ENCODE results near the gene DVL1.
A peak's percentile ranks its signal among the peaks of the same experiment; 100 is the strongest.
"Not testable (repeated sequence)": the region's sequence is repeated elsewhere in the genome, so short reads cannot be mapped to it uniquely, and the experiment has no call there.

DVL1 gene

DNA sequence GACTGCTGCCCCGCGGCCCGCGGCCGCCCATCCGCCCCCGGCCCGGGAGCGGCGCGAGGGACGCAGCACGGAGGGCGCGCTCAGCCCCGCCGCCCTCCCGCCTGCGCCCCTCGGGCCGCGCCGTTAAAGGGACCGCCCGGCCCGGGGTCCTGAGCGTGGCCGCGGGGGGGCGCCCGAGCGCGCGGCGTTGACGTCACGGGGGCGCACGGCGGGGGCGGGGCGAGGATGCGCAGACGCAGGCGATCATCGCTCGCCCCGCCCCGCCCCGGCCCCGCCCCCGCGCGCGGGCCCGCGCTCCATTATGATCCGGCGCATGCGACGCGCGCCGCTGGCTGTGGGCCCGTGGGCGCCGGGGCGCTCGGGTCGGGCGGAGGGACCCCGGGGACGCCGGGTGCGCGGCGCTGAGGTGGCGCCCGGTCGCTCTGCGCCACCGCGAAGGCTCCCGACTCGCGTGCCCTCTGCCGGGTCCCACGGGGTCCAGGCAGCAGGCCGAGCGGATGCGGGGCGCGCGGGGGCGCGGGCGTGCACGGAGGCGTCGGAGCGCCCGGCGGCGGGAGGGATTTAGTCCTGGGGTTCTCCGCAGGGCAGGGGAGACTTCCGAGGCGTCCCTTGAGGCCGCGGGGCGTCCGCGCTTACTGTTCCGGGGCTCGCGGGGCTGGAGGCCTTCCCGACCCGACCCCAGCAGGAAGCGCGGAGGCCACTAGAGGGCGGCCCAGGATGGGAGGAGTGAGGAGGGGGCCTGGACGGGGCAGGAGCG lies at the start of gene DVL1:
Gene DVL1, minus strand, starts transcription at position 163 of the 757 bp plus-strand sequence. CDS start 353 bp downstream, outside the sequence.
- peak; percentile 78 for DNase-seq
- Mint-ChIP-seq H3K4me3 (peak within 1 kb of the TSS; percentile 75), H3K27ac (peak within 1 kb of the TSS; percentile 28), H3K36me3 (no peaks in the 10 kb centered on the region), H3K4me1 (peaks cover 32% of the 10 kb centered on the region), H3K27me3 (peaks cover 32% of the 10 kb centered on the region), H3K9me3 (no peaks in the 10 kb centered on the region)
- CTCF ChIA-PET, result interaction anchor here (1.7 kb wide), 1 partner anchor 22 kb away, joined by 5 read pairs; no protein-coding TSS in a partner anchor

DNA sequence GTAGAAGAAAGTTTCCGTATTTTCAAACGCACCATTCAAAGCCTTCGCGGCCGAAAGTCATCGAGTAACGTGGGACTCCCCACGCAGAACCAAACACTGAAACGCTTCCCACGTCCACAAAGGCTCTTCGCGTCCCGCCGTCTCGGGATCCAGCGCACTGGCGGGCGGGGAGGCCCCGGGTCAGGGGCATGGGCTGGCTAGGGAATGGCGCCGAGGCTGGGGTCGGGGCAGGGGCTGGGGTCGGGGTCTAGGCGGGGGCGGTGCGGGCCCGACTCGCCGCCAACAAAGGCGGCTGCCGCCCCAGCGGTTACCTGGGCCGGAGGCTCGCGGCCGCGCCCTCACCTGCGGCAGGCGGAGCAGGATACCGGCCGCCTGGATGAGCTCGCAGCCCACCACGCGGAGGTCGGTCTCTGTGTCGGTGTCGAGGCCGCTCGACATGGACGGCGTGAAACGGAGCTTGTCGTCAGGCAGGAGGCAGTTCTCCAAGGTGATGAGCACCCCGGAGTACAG lies 49.5 kb upstream of the DVL1 start:
- peak overlapping the region; percentile 87 for H3K27ac Mint-ChIP-seq
- H3K27me3 Mint-ChIP-seq, result no peaks in the 10 kb centered on the region
- H3K4me3 Mint-ChIP-seq, result peak overlapping the region; percentile 89
- CTCF ChIA-PET, result interaction anchor here (1.0 to 3.8 kb wide), 5 partner anchors 9 to 106 kb away, joined by 3 to 14 read pairs (median 4); no protein-coding TSS in a partner anchor
- H3K36me3 Mint-ChIP-seq, result peaks cover 51% of the 10 kb centered on the region
- no peaks in the 10 kb centered on the region for H3K9me3 Mint-ChIP-seq
- H3K4me1 Mint-ChIP-seq, result peaks cover 53% of the 10 kb centered on the region
- no peak for DNase-seq

DNA sequence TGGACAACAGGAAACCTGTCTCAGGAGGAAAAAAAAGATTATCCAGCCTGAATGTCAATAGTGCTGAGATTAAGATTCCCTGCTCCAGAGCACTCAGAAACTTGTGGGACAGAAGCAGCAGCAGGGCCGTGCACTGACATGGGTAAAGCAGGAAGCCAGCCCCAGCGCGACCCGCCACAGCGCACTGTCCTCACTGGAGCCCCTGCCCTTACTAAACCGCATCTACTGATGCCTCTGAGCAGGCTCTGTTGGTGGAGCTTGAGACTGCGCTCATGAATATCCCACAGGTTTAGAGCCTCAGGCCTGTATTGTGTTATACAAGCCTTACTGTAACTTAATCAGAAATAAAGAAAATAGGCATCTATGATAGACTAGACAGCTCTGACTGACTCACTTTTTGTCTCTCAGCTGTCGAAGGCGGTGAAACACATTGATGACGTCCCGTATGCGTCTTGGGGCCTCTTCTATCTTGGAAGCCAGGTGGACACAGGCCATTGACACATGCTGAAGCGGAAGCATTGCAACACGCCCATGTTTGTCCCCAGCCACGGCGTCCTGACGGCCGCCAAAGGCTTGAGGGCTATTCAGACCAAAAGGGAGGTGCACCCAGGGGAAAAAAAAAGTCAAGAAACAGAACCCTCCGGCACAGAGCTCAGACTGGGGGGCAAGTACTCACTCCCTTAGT lies 48.8 kb upstream of the DVL1 start:
- peak overlapping the region; percentile 89 for H3K4me3 Mint-ChIP-seq
- H3K27me3 Mint-ChIP-seq, result no peaks in the 10 kb centered on the region
- CTCF ChIA-PET, result interaction anchor here (1.1 to 3.8 kb wide), 2 partner anchors 8 to 43 kb away, joined by 3 to 14 read pairs; no protein-coding TSS in a partner anchor
- H3K27ac Mint-ChIP-seq, result peak overlapping the region; percentile 87
- H3K4me1 Mint-ChIP-seq, result peaks cover 49% of the 10 kb centered on the region
- H3K36me3 Mint-ChIP-seq, result peaks cover 53% of the 10 kb centered on the region
- H3K9me3 Mint-ChIP-seq, result no peaks in the 10 kb centered on the region
- DNase-seq, result no peak

DNA sequence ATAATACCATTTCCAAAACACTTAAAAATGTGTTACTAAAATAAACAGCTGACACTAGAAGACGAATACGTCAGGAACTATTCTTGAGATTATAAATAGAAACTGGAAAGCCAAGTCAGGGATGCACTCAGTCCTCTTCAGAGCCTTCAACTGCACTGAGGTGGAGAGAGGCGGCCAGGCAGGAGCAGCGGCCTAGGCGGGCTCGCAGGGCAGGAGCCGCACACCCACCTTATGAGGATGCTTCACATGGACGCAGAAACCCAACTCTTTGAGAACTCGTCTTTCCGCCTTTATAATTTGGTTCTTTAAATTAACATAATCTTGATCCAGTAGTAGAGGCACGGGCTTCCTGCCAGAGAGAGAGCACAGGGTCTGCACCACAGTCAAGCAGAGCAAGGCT lies 45.9 kb upstream of the DVL1 start:
- DNase-seq, result no peak
- H3K4me3 Mint-ChIP-seq, result no peak overlapping the region
- H3K9me3 Mint-ChIP-seq, result no peaks in the 10 kb centered on the region
- H3K4me1 Mint-ChIP-seq, result peaks cover 30% of the 10 kb centered on the region
- H3K36me3 Mint-ChIP-seq, result peaks cover 62% of the 10 kb centered on the region
- CTCF ChIA-PET, result no interaction called here
- H3K27me3 Mint-ChIP-seq, result no peaks in the 10 kb centered on the region
- no peak overlapping the region for H3K27ac Mint-ChIP-seq

DNA sequence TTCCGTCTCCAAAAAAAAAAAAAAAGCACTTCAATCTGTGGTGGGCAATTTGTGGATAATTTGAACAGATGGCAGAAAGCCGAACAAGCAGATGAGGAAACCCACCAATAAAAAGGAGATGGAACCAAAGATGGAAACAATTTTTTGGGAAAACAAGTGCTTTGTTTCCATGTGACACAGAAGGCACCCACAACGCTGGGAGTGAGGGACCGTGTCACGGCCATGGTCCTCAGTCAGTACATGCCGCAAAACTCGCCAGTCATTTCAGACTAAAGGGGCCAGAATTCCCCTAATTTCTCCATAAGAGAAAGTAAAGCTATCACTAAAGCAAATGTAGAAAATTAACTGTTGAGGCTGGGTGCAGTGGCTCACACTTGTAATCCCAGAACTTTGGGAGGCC lies 44.9 kb upstream of the DVL1 start:
- no peak for DNase-seq
- H3K36me3 Mint-ChIP-seq, result peaks cover 68% of the 10 kb centered on the region
- peaks cover 24% of the 10 kb centered on the region for H3K4me1 Mint-ChIP-seq
- CTCF ChIA-PET, result no interaction called here
- H3K27ac Mint-ChIP-seq, result no peak overlapping the region
- no peak overlapping the region for H3K4me3 Mint-ChIP-seq
- no peaks in the 10 kb centered on the region for H3K9me3 Mint-ChIP-seq
- H3K27me3 Mint-ChIP-seq, result no peaks in the 10 kb centered on the region

DNA sequence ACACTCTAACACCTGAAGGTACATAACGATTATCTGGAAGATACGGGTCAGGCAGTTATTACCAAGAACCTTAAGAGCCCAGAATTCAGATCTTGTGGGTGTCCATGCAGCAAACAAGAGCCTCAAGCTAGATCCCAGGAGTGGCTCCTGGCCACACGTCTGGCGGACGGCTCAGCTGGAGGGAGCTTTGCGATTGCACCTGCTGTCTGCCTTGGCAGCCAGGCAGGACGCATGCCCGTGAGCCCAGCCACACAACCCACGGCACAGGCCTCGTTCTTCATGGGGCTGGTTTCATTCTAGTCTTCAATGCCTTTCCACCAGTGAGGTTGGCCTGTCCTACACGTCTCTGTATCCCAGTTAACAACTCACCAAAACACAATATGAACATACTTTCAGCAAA lies 44.2 kb upstream of the DVL1 start:
- no peak for DNase-seq
- H3K4me3 Mint-ChIP-seq, result no peak overlapping the region
- H3K4me1 Mint-ChIP-seq, result peaks cover 23% of the 10 kb centered on the region
- no peaks in the 10 kb centered on the region for H3K27me3 Mint-ChIP-seq
- no peak overlapping the region for H3K27ac Mint-ChIP-seq
- no peaks in the 10 kb centered on the region for H3K9me3 Mint-ChIP-seq
- H3K36me3 Mint-ChIP-seq, result peaks cover 73% of the 10 kb centered on the region
- CTCF ChIA-PET, result no interaction called here

DNA sequence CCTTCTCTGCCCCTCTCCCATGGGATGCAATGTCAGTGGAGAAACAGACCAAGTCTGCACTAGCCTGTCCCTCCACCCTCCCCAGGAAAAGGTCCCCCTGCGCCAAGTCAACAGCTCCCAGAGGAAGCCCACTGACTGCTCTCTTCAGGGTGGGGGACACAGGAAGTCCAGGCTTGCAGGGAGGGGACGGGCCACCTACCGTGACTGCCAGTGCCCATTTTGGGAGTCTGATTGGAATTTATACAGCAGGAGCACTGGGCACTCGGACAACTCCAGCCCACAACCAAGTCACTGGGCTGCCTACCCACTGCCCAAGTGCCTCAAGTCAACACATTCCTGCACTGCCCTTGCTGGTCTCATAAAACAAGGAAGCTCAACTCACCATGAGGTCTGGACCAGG lies 43.8 kb upstream of the DVL1 start:
- Mint-ChIP-seq H3K4me3 (no peak overlapping the region), H3K4me1 (peaks cover 19% of the 10 kb centered on the region), H3K9me3 (no peaks in the 10 kb centered on the region), H3K27me3 (no peaks in the 10 kb centered on the region), H3K27ac (peak overlapping the region; percentile 55), H3K36me3 (peaks cover 73% of the 10 kb centered on the region)
- DNase-seq, result no peak
- CTCF ChIA-PET, result no interaction called here

DNA sequence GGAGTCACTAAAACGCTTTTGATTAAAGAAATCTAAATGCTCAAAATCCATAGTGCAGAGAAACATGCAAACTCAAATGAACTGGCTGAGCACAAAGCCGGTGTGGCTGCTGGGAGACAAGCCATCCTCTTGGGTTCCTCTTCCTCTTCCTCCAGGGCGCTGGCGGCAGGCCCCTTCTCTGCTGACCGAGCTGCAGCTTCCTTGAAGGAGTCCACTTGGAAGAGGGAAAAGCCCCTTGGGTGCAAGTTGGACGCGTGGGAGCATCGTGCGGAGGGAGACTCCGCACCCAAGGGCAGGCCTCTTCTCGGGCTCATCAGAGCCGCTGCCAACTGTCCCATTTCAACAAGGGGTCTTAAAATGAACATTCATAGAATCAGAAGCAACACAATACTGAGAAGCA lies 42.0 kb upstream of the DVL1 start:
- Mint-ChIP-seq H3K4me1 (peaks cover 10% of the 10 kb centered on the region), H3K36me3 (peaks cover 79% of the 10 kb centered on the region), H3K27me3 (no peaks in the 10 kb centered on the region), H3K27ac (no peak overlapping the region), H3K4me3 (no peak overlapping the region), H3K9me3 (no peaks in the 10 kb centered on the region)
- DNase-seq, result no peak
- CTCF ChIA-PET, result interaction anchor here (1.1 to 3.7 kb wide), 2 partner anchors 8 to 12 kb away, joined by 3 to 14 read pairs; partner anchors contain the start of gene CCNL2

DNA sequence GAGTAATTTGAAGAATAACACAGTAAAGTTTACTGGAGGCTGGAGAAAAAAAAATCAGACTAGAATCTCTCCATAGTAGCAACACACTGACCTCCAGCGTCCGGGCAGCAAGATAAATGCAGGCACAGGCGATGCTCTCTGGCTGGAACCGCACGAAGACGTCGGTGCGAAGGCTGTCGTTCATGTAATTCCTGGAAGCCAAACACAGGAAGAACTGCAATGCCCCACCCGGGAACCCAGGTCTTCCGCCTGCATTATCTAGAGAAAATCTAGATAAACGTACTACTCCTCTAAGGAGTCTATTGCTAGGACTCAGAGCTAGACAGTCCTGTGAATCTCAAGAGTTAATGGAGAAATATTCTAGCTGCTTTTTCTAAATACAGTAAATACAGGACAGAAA lies 41.5 kb upstream of the DVL1 start:
- CTCF ChIA-PET, result interaction anchor here (3.7 kb wide), 1 partner anchor 9 kb away, joined by 14 read pairs; the partner anchor contains the start of gene CCNL2

DNA sequence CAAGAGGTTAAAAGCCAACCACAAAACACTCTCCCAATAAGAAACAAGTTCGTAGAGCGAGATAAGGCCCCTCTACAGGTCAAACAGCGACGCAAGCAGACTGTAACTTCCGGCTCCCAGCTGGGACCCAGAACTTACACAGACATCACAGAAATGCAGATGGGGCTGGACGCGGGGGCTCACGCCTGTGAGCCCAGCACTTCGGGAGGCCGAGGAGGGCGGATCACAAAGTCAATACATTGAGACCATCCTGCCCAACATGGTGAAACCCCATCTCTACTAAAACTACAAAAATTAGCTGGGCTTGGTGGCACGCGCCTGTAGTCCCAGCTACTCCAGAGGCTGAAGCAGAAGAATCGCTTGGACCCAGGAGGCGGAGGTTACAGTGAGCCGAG lies 38.9 kb upstream of the DVL1 start:
- no peaks in the 10 kb centered on the region for H3K9me3 Mint-ChIP-seq
- no peak for DNase-seq
- H3K27ac Mint-ChIP-seq, result no peak overlapping the region
- CTCF ChIA-PET, result interaction anchor here (0.7 to 3.7 kb wide), 3 partner anchors 11 to 14 kb away, joined by 4 to 14 read pairs (median 5); partner anchors contain the start of gene CCNL2
- peaks cover 61% of the 10 kb centered on the region for H3K36me3 Mint-ChIP-seq
- peaks cover 4% of the 10 kb centered on the region for H3K4me1 Mint-ChIP-seq
- H3K4me3 Mint-ChIP-seq, result no peak overlapping the region
- no peaks in the 10 kb centered on the region for H3K27me3 Mint-ChIP-seq

More for the DNA sequence above, 41.5 kb upstream of the DVL1 start:
- H3K27me3 Mint-ChIP-seq, result no peaks in the 10 kb centered on the region
- no peaks in the 10 kb centered on the region for H3K9me3 Mint-ChIP-seq
- H3K27ac Mint-ChIP-seq, result no peak overlapping the region
- peaks cover 83% of the 10 kb centered on the region for H3K36me3 Mint-ChIP-seq
- DNase-seq, result no peak
- H3K4me1 Mint-ChIP-seq, result peaks cover 9% of the 10 kb centered on the region
- H3K4me3 Mint-ChIP-seq, result no peak overlapping the region

DNA sequence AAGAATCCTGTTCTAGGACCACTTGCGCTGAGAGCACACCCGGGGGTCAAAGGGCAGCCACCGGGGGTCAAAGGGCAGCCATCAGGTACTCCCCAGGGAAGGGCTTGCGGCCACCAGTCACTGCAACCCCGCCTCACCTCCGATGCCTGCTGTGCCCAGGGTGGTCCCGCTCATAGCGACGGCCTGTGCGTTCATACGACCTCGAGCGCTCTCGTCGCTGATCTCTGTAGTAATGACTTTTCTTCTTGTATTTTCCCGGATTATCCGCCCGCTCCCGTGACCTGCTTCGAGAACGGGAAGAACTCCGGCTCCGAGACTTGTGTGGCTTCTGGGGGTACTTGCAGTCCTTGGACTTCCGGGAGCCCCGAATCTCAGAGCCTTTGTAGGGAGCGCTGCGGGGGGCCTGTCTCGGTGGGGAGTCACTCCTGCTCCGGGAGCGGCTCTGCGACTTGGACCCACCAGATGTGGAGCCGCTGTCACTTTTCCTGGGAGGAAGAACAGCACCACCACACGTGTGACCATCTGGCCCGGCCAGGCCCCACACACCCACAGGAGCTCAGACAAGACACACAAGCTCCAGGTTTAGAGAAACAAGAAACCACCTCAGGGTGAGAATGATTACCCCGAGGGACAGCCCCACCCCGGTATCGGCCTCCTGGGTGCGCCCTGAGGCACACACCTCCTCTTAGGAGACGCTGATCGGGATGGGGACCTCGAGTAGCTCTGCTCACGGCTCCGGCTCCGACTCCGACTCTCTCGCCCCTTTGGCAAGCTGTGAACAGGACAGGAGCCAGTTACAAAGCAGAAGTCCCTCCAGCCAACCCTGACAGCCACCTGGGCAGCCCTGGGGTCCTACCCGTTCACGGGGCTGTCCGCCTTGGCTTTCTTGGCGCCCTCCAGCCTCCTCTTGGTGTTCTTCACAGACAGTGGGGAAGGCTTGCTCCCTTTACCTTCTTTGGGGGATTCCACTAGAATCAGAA lies 38.2 kb upstream of the DVL1 start:
- H3K4me1 Mint-ChIP-seq, result peaks cover 4% of the 10 kb centered on the region

DNA sequence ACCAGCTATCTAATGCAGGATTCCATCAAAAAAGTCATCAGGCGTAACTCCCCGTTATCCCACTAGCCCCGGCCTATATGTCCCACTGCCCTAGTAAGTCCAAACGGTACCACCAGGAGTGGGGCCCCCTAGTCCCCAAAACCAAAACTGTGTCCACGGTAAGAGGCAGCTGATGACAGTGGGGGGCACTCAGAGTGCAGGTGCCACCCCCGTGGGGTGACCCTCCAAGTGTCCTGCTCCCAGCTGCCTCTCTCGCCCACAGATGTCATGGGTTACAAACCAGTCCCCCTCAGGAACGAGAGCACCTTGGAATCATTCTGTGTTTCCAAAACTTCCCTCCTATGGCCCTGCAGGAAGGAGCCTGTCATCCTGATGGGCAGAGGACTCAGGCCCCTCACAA lies 36.7 kb upstream of the DVL1 start:
- H3K27me3 Mint-ChIP-seq, result no peaks in the 10 kb centered on the region
- no peak for DNase-seq
- CTCF ChIA-PET, result no interaction called here
- no peak overlapping the region for H3K4me3 Mint-ChIP-seq
- peaks cover 42% of the 10 kb centered on the region for H3K36me3 Mint-ChIP-seq
- peaks cover under 1% of the 10 kb centered on the region for H3K4me1 Mint-ChIP-seq
- no peak overlapping the region for H3K27ac Mint-ChIP-seq
- H3K9me3 Mint-ChIP-seq, result no peaks in the 10 kb centered on the region

More for the DNA sequence above, 38.2 kb upstream of the DVL1 start:
- no peak overlapping the region for H3K27ac Mint-ChIP-seq
- peaks cover 56% of the 10 kb centered on the region for H3K36me3 Mint-ChIP-seq
- no peak overlapping the region for H3K4me3 Mint-ChIP-seq
- no peaks in the 10 kb centered on the region for H3K9me3 Mint-ChIP-seq
- no peaks in the 10 kb centered on the region for H3K27me3 Mint-ChIP-seq
- CTCF ChIA-PET, result interaction anchor here (0.7 to 1.8 kb wide), 2 partner anchors 12 to 15 kb away, joined by 4 to 5 read pairs; no protein-coding TSS in a partner anchor
- DNase-seq, result no peak

DNA sequence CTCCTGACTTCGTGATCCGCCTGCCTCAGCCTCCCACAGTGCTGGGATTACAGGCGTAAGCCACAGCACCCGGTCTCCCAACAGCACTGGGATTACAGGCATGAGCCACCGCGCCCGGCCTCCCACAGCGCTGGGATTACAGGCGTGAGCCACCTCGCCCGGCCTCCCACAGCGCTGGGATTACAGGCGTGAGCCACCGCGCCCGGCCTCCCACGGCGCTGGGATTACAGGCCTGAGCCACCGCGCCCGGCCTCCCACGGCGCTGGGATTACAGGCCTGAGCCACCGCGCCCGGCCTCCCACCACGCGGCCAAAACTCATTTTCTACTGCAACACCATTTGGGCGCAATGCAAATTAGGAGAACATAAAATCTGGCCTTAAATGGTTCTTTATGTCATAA lies 36.1 kb upstream of the DVL1 start:
- H3K4me3 Mint-ChIP-seq, DNase-seq, CTCF ChIA-PET, H3K4me1 Mint-ChIP-seq, H3K27ac Mint-ChIP-seq, H3K9me3 Mint-ChIP-seq, H3K27me3 Mint-ChIP-seq: not testable (repeated sequence)
- H3K36me3 Mint-ChIP-seq, result peaks cover 36% of the 10 kb centered on the region

All from activated naive CD4-positive, alpha-beta T cell treated with anti-CD3 and anti-CD28 coated beads, Interleukin-2, amount 10 ng/mL, durations not matched to agents 7 days and 5 days (primary cell).